ENCODE results near the gene CHPF.

CHPF gene

DNA sequence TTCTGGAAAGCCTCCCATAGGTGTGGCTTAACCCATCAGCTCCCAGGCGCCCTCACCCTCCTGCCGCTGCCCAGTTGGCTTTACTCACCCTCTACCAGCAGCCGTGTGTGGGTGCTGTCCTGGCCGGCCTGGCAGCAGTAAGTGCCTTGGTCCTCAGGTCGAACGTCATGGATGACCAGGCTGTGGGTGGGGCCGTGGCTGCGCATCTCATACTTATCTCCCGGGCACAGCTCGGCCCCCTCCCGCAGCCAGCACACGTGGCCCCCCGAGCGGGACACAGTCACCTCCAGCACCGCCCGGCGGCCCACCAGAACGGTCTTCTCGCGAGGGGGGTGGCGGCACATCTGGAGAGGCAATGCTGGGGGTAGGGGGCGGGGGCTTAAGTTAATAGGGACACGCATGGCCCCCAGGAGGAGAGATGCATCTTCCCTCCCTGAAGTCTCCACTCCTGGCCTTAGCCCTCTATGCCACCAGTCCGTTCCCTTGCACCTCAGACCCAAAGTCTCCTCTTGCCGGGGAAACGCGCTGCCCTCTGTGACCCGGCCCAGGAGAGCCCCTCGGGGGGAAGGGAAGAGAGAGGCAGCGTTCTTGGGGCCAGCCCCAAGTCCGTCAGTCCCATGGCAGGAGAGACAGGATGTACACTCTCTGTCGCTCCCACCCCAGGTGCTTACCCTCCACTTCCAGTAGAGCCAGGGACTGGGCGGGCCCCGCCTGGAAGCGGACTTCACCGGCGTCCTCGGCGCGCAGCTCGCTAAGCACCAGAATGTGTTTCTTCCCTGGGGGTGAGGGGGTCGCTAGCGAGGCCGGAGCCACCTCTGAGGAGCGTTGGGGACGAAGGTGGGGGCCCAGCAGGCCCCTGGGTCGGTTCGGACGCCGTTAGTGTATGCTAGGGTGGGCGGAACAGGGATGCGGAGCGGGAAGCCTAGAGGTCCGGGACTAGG lies 8.1 kb upstream of the CHPF start:
- DNase-seq (ENCODE audit: insufficient read length, low spot score) (peak; percentile 93), FAIRE-seq (no peak)
- peak; percentile 41; the same call in 1 of the 2 replicates for TF ChIP-seq POLR2A (IDR thresholded peaks at IDR 0.05; ENCODE audit: low read depth, low read length)

DNA sequence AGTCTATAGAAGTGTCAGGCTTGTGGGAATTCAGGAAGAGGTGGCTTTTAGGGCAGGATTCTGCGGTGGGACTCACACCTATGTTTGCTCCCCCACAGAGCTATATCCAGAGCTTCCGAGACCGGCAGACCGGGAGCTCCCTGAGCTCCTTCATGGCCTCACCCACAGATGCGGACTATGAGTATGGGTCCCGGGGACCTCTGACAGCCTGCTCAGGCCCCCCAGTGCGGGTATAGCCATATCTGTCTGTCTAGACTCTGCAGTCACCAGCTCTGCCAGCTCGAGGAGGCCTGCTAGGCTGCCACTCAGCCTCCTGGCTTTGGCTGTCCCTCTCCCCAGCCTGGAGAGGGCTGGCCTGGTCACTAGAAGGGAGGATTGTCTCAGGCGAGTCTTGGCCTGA lies 6.0 kb upstream of the CHPF start:
- TF ChIP-seq POLR2A (IDR thresholded peaks at IDR 0.05; ENCODE audit: low read depth, low read length), result no peak
- FAIRE-seq (no peak), DNase-seq (ENCODE audit: insufficient read length, low spot score) (no peak)

DNA sequence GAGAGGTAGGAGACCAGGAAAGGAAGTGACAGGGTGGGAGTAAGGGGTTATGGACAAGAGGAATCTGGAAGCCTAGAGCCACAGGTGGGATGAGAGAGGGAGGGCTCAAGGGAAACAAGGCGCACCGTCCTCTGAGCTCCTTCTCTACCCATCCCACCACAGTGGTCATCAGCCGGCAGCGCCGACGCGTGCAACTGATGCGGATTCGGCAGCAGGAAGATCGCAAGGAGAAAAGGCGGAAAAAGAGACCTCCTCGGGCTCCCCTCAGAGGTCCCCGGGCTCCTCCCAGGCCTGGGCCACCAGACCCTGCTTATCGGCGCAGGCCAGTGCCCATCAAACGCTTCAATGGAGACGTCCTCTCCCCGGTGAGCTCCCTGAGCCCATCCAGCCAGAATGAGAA lies 5.4 kb upstream of the CHPF start:
- FAIRE-seq, result no peak
- no peak for TF ChIP-seq POLR2A (IDR thresholded peaks at IDR 0.05; ENCODE audit: low read depth, low read length)
- no peak for DNase-seq (ENCODE audit: insufficient read length, low spot score)

DNA sequence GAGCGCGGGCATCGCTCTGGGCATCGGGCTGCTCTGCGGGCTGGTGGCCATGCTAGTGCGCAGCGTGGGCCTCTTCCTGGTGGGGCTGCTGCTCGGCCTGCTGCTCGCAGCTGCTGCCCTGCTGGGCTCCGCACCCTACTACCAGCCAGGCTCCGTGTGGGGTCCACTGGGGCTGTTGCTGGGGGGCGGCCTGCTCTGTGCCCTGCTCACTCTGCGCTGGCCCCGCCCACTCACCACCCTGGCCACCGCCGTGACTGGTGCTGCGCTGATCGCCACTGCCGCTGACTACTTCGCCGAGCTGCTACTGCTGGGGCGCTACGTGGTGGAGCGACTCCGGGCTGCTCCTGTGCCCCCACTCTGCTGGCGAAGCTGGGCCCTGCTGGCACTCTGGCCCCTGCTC lies 4.0 kb upstream of the CHPF start:
- no peak for TF ChIP-seq POLR2A (IDR thresholded peaks at IDR 0.05; ENCODE audit: low read depth, low read length)
- DNase-seq (ENCODE audit: insufficient read length, low spot score) (no peak), FAIRE-seq (no peak)

DNA sequence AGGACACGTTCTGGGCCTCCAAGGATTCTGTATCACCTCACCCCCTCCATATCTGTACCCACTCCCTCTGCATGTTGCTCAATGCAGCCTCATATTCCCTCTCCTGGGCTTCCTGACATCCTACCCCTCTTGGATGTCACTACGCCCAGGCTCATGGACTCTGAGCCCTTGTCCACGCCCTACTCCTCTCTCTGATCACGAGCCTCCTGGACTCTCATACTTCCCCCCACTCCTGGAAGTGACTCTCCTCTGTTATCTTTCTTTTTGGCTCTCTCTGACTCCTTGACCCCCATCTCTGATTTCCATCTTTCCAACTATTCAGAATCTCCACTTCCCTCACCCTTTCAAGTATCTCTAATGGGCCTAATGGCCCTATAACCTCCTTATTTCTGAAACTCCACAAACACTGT lies 2.3 kb upstream of the CHPF start:
- TF ChIP-seq POLR2A (IDR thresholded peaks at IDR 0.05; ENCODE audit: low read depth, low read length), result no peak
- FAIRE-seq, result no peak
- DNase-seq (ENCODE audit: insufficient read length, low spot score), result no peak

DNA sequence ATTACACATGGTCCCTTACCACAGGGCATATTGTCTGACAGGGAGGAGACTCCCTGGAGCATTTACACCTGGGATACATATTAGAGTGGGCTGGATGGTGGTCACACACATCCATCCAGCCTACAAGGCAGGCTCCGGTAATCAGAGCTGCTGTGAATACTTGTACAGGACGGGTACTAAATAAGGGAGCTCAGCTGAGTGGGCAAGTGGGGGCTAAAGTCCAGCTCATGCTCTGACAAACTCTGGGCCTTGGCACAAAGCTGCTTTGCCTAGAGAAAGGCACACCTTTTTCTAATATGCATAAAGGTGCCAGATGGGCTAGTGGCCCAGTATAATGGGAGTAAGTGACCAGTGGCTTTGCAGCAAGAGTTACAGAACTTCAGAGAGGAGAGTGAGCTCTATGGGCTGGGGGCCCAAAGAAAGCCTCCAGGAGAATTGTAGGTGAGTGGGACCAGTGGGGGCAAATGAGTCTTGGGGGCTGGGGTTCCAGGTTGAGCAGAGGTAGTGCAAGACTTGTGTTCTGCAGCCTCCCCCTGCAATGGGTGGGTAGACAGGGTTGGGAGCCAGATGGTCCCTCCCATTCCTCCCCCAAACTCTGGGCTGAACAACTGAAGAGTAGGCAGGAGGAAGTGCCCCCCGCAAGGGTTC lies 1.8 kb upstream of the CHPF start:
- no peak for FAIRE-seq

DNA sequence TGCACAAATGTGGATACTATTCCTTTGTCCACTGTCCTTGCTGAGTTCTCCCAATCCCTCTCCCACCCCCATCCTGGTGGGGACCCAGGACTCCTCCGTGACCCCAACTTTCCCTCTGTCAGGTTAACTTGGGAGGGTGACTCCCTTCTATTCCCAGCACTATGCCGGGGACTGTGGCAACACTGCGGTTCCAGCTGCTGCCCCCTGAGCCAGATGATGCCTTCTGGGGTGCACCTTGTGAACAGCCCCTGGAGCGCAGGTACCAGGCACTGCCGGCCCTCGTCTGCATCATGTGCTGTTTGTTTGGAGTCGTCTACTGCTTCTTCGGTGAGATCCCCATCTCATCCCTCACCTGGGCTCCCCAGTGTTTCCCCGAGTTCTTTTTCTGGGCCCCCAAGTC lies 958 bp upstream of the CHPF start:
- no peak for DNase-seq (ENCODE audit: insufficient read length, low spot score)
- FAIRE-seq, result no peak
- TF ChIP-seq POLR2A (IDR thresholded peaks at IDR 0.05; ENCODE audit: low read depth, low read length), result no peak

More for the DNA sequence above, 1.8 kb upstream of the CHPF start:
- no peak for DNase-seq (ENCODE audit: insufficient read length, low spot score)
- no peak for TF ChIP-seq POLR2A (IDR thresholded peaks at IDR 0.05; ENCODE audit: low read depth, low read length)

DNA sequence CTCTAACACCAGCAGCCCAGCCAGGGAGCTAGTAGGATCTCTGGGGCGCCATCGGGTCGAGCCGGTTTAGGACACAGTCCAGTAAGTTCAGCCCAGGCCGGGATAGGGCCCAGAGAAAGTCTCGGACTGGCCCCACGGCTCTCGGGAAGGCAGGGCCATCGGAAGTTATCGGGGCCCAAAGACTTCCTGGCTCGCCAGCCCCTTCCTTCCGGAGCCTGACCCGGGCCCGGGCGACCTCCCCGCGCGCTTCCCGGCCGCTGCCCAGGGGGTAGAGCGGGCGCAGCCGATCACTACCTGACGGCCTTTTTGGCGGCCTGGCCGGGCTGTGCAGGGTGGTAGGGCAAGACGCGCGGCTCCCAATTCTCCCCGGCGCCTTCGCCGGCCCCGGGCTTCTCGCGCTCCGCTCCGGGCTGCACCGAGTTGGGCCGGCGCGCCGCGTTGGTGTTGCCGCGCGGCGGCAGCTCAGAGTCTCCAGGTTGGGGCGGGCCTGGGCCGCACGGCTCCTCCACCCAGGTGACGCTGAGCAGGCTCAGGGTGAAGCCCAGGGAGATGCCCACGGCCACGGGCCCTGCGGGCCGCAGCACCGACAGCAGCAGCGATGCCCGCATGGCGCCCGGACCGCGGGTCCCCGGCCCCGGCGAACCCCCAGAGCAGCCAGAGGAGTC lies 546 bp downstream of the CHPF start:
- TF ChIP-seq POLR2A (IDR thresholded peaks at IDR 0.05; ENCODE audit: low read depth, low read length), result no peak
- DNase-seq (ENCODE audit: insufficient read length, low spot score) (peak; percentile 72), FAIRE-seq (no peak)

DNA sequence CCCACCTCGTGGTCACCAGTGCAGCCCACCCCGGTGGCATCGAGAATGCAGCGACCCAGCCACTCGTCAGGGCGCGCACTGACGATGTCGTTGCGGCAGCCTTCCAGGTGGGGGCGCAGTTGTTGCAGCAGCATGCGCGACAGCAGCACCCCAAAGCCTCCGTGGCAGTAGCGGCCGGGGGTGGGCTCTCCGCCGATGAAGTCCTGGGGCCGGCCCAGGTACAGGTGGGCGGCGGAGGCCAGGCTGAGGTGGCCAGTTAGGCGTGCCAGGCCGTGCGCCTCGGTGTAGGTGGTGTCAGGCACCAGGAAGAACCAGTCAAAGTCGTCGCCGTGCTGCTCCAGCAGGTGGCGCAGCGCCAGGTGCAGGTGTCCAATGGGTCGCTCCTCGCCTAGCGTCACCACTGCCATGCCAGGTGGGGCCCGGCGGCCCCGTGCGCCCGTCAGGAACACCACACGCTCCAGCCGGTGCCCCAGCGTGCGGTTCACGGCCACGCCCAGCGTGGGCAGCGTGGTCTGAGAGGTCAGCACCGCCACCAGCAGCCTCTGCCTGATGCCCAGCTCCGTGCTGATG lies 1.9 kb downstream of the CHPF start:
- no peak for TF ChIP-seq POLR2A (IDR thresholded peaks at IDR 0.05; ENCODE audit: low read depth, low read length)
- FAIRE-seq, result no peak

DNA sequence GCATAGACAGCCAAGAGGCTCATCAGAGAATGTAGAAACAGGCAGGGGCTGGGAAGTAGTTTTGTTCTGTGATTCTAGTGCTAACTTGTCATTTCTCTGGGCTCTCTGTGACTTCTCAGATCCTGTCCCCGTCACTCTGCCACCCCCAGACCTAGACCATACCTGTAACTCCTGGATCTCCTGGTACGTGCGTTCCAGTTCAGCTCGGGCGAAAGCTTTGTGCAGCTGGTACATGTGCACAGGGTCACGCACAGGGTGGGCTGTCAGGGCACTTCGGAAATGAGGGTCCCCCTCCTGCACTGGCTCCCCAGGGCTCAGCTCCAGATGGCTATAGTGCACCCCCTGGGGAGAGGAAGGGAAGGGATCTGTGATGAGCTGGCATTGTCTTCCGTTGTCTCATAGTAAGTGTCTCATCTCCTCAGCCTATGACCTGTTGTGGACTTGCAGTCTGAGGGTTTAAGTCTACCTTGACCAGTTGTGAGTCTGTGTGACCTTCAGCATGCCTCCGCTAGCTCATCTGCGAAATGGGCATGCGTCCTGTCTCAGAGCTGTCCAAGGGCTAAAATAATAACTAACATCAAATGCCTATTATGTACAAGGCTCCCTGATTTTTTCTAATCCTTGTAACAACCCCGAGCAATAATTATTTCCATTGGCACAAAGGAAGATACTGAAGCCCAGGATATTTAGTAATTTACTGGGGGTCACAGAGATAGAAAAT lies 2.7 kb downstream of the CHPF start:
- TF ChIP-seq POLR2A (IDR thresholded peaks at IDR 0.05; ENCODE audit: low read depth, low read length), result no peak
- FAIRE-seq (no peak), DNase-seq (ENCODE audit: insufficient read length, low spot score) (no peak)

More for the DNA sequence above, 1.9 kb downstream of the CHPF start:
- no peak for DNase-seq (ENCODE audit: insufficient read length, low spot score)

DNA sequence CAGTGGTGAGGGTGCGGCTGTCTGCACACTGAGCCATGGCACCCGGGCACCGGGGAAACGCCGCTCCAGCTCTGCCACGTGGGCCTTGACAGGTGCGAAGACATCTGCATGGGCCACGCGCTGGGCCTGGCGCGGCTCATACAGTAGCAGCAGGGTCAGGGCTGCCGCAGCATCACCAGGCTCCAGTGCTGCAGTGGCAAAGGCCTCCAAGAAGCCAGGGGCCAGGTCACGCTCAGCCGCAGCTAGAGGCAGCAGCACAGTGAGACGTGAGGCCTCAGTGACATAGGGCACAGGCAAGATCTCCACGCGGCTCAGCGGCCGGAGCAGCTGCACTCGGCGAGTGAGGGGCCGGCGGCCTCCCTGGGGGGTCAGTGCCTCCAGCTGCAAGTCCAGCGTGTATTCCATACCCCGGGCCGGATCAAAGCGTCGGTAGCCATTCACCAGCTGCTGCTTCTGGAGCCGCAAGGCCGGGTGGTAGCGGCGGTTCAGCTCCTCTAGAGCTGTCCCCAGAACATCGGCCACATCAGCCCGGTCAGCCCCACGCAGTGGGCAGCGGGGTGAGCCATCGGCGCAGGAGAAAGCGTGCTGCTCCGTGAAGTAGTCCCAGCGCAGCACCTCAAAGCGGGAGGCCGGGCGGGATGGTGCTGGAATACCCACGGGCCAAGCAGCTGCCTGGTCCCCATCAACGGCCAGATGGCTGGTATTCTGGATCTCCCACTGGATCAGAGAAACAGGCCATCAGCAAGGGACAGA lies 3.5 kb downstream of the CHPF start:
- no peak for TF ChIP-seq POLR2A (IDR thresholded peaks at IDR 0.05; ENCODE audit: low read depth, low read length)
- no peak for FAIRE-seq
- no peak for DNase-seq (ENCODE audit: insufficient read length, low spot score)

DNA sequence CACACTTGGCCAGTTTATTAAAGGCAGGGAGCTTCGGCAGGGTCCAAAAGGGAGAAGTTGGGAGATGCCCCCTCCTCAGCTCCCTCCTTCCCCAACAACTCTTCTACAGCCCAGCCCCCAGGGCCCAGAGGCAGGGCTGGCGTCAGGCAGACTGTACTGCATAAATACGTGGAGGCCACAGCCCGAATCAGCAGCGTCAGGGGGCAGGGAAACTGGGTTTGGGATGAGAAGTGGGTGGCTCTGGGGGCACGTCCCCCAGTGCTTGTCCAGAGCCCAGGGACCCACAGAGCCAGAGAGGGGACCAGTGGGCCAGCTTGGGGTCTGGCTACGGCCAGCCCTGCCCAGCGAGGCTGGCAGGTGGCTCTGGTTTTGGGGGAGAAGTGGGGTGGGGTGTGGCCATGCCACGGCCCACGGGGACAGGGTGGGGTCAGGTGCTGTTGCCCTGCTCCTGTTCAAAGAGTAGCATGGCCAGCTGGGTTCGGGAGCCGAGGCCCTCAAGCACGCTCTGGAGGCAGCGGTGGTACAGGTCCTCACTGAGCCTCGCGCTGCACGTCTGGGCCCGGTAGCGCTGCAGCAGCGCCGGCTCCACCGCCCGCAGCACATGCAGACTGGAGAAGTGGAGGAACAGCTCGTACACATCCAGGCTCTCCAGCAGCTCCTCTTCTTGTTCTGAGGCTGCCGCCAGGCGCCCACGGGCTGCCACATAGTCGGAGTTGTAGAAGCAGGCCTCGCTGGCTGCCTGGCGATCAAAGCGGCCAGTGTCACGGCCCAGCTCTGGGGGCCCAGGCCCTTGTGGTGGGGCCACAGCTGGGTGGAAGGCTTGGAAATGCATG lies 4.4 kb downstream of the CHPF start:
- FAIRE-seq (no peak), DNase-seq (ENCODE audit: insufficient read length, low spot score) (no peak)
- no peak for TF ChIP-seq POLR2A (IDR thresholded peaks at IDR 0.05; ENCODE audit: low read depth, low read length)
